OCI-LY1 (cell line): ENCODE results near the gene CNTNAP2.

ENCODE experiments used
- EZH2 ChIP-seq: fragments of 200-600 bp; sonication (generic), shearing (Covaris generic); IDR thresholded peaks from 2 replicates; pipeline ENCODE4 v1.8.0; 2017; ENCODE audit warnings: borderline replicate concordance, mixed run types, mild to moderate bottlenecking, antibody characterized with exemption, low read length, moderate library complexity, mixed read lengths
- TF ChIP-seq, protein P1 (sequence below): fragments of 200-600 bp; sonication (generic), shearing (Covaris generic); IDR thresholded peaks from 2 replicates; pipeline ENCODE4 v1.5.1; 2017; ENCODE audit warnings: mild to moderate bottlenecking, antibody characterized with exemption, low read length, moderate library complexity, mixed read lengths

DNA sequence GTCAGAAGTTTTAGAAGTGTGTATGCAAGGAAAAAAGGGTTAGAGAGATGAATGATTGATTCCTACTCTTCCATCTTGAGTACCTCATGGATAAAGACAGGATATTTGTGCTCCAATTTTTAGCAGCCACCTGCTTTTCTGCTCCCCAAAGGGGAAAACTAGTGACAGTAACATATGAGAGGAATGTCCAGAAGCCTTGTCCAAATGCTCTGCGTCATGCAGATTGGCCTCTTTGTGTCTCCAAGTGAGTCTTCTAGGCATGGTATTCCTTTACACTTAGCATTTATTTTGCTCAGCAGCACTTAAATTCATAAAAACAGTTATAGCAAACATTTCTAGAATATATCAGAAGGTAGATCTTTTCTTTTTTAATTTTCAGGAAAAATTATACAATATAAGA, 306.8 kb downstream of the CNTNAP2 start:
- TF ChIP-seq, protein P1, sequence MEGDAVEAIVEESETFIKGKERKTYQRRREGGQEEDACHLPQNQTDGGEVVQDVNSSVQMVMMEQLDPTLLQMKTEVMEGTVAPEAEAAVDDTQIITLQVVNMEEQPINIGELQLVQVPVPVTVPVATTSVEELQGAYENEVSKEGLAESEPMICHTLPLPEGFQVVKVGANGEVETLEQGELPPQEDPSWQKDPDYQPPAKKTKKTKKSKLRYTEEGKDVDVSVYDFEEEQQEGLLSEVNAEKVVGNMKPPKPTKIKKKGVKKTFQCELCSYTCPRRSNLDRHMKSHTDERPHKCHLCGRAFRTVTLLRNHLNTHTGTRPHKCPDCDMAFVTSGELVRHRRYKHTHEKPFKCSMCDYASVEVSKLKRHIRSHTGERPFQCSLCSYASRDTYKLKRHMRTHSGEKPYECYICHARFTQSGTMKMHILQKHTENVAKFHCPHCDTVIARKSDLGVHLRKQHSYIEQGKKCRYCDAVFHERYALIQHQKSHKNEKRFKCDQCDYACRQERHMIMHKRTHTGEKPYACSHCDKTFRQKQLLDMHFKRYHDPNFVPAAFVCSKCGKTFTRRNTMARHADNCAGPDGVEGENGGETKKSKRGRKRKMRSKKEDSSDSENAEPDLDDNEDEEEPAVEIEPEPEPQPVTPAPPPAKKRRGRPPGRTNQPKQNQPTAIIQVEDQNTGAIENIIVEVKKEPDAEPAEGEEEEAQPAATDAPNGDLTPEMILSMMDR = no peak
- TF ChIP-seq EZH2 = no peak
